GM21360 (cell line): ENCODE data around the gene CITED1.
"Not testable (repeated sequence)": the region's sequence is repeated elsewhere in the genome, so short reads cannot be mapped to it uniquely, and the experiment has no call there.

Source experiments
- ATAC-seq: cut with Tn5 transposase; IDR thresholded peaks from one replicate; pipeline ENCODE4 v1.9.1; 2021; ENCODE audit warnings: mild to moderate bottlenecking, moderate library complexity; ENCODE audit not compliant: unreplicated experiment

The CITED1 gene, protein sequence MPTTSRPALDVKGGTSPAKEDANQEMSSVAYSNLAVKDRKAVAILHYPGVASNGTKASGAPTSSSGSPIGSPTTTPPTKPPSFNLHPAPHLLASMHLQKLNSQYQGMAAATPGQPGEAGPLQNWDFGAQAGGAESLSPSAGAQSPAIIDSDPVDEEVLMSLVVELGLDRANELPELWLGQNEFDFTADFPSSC

DNA sequence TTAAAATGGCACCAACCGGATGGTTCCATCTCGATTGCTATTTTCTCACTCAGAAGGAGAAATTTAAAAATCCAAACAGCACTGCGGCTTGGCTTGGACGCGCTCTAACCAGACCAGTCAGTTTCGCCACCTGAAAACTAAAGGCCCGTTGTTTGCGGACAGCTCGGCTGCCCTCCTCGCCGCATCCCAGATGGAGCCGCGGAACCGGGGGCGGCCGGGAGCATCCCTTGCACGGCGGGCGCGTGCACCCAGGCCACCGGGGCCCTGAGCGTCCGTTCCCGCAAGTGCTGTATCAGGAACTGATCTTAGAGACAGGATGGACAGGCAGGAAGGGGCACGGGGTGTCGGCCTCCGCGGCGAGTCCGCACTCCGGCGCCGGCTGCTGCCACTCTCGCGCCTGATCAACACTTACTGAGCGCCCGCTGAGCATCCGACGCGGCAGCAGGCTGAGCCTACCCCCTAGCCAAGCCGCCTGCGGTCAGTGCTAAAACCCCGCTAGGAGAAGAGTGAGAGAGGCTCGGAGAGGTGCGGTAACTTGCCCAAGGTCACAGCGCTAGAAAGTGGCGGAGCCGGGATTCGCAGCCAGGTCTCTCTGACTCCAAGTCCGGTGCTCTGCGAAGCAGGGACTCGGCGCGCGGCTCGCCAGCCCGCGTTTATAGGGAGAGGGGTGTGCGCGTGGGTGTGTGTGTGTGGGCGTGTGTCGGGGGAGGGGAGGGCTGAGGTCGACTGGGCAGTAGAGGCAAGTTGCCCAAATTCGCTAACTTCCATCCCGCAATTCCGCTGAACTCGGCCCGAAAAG lies at the start of gene CITED1:
CITED1 (minus strand) TSS at position 629 of the 799 bp plus-strand sequence. CDS start 3,045 bp downstream, outside the sequence.
- ATAC-seq, result no peak

DNA sequence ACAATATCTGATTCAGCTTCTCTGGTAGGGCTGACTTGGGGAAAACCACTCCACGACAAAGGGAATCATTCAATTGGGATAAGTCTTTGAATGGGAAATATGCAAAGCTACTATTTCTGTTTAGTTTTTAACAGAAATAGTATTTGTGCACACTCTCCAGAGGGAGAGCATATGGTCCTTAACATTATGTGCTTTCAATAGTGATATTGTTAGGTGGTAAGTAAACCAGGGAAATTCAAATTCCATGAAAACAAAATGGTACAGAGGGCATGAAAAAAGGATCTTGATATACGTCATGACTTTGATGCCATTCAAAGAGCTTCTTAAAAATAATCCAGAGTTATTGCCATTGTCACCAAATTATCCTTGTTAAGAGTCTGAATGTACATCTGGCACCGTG lies 47.1 kb upstream of the CITED1 start:
- ATAC-seq, result no peak

DNA sequence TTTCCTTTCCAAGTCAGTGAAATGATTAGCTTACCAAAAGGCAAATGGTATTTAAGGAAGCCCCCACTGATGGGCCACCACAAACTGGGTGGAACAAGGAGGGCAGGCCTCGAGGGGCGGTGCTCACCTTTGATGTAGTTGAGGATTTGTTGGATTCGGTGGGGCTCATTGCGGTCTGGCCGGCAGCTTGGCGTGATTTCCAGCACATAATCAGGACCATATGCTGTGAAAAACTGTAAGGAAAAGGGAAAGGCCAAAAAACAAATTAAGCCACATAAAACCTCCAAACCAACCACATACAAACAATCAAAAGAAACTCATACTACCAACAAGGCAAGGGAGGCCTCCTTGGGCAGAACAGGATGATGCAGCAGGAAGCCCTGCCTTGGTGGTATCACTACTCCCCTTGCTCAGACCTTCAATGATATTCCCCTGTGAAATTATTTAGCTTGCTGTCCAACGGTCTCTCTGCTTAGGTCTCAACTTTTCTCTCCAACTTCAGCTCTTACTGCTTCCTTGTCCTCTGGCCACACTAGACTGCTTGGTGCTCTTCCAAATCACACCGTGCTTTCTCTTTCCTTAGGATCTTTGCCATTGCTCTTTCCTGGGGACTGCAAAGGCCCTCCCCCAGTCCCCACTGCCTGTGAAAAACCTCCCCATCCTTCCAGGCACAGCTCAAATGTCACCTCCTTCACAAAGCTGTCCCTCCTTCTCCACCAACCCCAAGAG lies 46.1 kb upstream of the CITED1 start:
- no peak for ATAC-seq

DNA sequence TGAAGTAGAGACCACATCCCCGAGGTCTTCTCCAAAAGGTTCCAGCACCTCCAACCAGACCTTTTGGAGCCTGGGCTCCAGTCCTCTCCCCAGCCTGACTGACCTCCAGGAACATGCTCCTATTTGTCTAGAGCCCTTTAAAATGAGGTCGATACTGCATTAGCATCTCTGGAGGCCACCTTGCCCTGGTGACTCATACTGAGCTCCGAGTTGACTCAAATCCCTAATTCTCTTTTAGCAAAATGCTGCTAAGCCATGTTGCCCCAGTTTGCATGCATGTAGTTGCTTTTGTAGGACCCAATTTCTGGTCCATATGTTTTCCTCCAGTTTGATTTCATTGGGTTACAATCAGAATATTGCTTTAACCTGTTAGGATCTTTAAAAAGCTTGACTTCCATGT lies 43.5 kb upstream of the CITED1 start:
- ATAC-seq, result peak; percentile 93

DNA sequence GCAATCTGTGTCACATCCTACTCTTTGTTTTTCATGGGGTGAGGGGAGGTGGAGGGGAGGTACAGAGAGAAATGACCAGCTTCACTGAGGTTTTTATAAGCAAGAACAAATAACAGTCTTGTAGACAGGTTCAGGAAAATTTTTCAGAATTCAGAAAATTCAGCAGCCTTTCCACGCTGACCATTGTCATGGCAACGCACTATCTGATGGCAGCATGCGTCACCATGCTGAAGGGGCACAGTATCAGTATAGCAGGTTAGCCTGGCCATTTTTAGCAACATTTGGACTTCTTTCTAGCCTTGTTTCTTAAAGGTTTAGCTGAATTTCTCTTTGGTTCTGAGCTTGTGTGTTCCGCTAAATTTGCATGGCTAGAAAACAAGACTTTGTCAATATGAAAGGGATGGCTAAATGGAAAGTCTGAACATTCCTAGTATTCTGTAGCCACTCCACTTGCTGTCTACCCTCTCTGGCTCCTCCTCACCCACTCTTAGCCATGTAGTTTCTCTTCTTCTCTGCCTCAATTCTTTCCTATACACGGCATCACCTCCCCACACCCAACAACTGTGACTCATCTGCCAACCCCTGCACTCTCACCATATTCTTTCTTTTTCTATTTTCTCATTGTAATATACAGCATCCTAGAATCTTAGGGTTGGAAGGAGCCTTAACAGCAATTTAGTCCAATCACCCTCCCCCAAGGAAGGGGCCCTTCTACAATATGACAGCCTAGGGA lies 42.7 kb upstream of the CITED1 start:
- no peak for ATAC-seq

DNA sequence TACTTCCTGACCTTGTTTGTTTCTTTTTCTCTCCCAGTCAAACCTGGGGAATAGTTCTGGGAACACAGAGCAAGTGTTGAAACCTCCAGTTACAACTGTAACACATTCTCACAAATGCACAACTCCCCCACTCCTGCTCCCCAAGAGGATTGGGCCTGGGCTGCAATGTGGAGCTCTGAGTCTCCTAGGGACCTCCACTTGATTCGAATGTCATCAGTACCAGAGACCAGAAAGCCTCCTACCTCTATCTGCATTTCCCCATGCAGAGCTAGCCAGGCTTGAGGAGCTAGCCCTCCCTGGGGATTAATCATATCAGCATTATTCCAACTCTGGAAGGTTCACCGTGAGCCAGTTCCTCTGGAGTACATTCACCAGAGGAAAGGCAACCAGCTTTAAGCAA lies 41.7 kb upstream of the CITED1 start:
- no peak for ATAC-seq

DNA sequence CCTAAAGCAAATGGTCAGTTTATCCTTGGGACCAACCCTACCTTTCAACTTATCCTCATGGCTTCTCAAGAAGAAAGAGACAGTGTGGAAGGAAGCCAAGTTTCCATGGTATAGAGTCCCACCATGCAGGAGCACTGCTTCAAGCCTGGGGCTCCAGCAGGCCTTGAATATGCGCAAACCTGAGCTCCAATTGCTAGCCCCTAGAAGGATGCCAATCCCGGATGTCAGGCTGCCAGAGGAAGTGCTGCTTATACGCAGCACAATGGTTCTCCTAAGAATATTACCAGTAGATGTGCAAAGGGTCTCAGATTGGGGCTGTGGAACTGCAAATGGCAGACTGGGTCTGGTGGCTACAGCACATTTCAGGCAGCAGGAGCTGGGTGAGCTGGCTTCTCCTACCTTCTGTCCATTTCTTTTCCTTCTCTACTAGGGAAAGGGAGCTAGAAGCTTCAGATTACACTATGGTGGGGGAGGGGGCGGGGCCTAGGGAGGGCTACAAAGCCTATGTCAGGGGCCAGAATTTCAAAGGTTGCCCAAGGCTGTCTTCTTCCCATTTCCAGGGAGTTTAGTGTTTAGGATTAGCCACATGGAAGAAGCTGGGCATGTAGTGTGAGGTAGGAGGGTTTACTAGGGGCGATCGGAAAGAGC lies 40.7 kb upstream of the CITED1 start:
- ATAC-seq, result no peak

DNA sequence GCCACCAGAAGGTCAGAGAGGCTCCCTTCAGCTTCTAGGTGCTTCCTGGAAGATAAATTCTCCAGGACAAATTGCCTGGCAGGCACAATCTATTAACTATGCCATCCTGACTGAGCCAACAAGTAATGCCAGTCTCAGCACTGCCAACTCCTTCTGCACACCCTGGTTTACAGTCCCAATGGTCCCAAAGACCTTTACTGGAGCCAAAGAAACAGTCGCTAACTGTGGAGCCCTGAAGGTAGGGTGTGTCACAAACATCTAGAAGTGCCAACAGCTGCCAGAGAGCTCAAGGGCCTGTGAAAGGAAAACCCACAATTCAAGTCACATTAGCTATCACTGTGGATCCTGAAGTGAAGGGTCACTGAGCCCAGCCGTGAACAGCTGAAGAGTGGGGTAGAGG lies 34.9 kb upstream of the CITED1 start:
- ATAC-seq, result no peak

DNA sequence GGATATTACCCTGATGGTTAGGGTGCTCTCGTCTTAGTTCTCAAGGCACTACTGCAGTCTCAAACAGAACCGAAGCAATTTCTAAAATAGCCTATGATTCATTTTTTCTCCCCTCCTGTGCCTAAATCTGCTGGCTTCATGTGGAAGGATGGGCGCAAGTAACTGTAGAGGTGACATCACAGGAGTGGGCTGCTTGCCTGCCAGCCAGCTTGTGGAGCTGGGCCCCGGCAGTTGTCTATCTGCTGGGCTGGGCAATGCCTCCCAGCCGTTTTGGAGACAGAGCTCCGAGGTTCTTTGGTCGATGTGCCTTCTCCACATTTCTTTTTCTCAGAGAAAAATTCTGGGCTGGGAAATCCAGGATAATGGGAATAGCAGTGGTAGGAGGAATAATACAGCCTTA lies 34.3 kb upstream of the CITED1 start:
- ATAC-seq, result no peak

DNA sequence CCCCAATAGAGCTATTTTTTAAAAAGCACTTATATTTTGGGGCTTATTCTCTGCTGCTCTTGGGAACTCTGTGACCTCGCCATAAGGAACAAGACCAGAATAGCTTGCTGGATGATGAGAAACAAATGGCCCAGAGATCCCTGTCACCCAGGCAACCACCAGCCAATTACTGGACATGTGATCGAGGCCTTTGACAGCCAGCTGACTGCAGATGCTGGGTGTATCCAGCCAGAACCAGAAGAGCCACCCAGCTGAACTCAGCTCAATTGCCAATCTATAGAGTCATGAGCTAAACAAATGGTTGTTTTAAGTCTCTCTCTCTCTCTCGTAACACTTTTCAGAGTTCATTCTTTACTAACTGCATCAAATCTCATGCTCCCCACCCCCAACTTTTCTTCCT lies 24.4 kb upstream of the CITED1 start:
- no peak for ATAC-seq

DNA sequence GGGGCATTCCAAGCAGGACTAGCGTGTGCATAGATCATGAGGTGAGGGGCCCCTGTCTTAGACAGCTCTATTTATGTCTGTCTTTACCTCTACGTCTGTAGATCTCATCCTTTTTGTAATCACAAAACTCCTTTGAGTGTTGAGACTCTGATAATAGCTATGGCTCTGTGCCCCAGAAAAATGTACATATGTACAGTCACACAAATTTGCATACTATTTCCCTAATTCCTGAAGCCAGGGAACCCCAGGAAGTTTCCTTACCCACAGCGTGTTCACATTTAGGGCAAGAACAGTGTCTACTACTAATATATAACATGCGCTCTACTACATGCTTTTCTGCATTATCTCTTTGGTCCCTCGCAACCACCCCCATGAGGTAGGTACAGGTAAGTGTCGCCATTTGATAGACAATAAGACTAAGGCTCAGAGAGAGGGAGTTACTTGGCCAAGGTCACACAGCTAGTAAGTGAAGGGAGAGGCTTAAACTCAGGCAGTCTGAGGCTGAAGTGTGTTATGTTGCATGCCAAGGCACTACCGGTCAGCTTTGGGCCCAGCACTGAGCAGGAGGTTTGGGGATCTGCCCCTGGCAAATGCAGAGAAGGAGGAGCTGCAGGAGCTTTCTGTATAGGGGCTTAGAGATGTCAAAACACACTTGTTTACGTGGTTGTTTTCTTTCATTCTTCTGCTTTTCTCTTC lies 21.0 kb upstream of the CITED1 start:
- ATAC-seq, result no peak

DNA sequence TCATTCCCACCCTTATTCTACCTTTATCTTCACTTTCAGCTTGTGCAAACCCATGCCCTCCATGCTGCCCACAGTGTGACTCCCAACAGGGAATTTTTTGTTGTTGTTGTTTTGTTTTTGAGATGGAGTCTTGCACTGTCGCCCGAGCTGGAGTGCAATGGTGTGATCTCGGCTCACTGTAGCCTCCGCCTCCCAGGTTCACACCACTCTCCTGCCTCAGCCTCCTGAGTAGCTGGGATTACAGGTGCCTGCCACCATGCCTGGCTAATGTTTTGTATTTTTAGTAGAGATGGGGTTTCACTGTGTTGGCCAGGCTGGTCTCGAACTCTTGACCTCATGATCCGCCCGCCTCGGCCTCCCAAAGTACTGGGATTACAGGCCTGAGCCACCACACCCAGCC lies 13.9 kb upstream of the CITED1 start:
- ATAC-seq, result not testable (repeated sequence)

DNA sequence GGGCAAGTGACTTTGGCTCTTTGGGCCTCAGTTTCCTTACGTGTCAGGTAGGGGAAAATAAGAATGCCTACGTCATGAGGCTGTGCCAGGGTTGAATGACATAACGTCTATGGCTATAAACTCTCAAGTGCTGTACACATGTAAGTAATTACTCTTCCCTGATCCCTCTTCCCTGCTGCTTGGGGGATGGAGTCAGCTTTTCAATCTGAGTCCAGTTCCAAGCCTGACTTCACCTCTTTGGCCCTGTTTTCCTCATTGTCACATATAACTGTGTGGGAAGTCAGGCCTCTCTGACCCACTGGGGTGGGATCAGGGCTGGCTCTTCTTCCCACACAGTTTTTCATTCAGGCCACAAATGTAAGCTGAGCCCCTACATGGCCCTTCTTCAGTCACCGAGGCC lies 11.4 kb upstream of the CITED1 start:
- no peak for ATAC-seq

DNA sequence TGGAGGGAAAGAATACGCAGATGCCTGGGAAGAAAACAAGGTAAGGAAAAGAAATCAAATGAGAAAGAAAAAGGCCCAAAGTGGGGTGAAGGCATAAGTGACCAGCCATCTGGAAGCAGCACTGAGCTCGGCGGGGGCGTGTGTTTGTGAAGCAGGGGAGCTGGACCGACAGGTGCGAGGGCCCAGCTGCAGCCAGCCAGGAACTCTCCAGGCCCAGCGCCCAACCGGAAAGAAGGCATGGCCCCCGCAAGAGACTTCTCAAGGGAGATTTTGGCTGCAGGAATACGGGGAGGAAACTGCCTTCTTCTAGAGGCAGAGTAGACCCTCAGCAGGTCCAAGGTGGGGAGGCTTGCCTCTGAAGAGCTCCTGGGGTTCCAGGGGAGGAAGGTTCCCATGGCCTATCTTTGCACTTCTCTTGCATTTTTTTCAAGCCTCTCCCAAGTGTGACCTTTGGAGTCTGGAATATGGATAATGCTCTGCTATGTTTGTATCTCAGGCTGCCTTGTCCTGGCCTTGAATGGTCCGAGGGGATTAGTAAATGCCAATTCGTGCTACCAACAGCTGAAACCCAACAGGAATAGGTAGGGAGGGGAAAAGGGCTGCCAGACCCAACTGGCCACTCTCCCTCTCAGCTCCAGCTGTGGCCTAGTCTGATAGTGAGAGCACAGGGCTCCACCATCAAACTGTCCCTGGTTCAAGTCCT lies 10.8 kb upstream of the CITED1 start:
- no peak for ATAC-seq

DNA sequence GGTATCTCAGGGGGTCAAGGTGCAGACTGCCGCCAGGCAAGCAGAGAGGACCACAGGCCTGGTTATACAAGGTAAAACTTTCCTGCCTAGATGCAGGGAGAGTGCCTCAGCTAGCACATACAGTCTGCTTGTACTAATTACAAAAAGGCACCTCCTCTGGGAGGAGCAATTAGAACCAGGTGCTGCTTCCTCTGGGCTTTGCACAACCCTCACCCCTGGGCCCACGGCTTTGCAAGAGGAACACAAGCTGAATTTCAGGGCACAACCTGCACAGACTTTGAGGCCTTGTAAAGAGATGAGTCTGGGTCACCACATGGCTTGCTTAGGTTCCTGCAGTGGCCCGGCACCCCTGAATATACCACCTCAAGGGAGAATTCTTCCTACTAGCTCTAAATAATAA lies 9.2 kb upstream of the CITED1 start:
- no peak for ATAC-seq

DNA sequence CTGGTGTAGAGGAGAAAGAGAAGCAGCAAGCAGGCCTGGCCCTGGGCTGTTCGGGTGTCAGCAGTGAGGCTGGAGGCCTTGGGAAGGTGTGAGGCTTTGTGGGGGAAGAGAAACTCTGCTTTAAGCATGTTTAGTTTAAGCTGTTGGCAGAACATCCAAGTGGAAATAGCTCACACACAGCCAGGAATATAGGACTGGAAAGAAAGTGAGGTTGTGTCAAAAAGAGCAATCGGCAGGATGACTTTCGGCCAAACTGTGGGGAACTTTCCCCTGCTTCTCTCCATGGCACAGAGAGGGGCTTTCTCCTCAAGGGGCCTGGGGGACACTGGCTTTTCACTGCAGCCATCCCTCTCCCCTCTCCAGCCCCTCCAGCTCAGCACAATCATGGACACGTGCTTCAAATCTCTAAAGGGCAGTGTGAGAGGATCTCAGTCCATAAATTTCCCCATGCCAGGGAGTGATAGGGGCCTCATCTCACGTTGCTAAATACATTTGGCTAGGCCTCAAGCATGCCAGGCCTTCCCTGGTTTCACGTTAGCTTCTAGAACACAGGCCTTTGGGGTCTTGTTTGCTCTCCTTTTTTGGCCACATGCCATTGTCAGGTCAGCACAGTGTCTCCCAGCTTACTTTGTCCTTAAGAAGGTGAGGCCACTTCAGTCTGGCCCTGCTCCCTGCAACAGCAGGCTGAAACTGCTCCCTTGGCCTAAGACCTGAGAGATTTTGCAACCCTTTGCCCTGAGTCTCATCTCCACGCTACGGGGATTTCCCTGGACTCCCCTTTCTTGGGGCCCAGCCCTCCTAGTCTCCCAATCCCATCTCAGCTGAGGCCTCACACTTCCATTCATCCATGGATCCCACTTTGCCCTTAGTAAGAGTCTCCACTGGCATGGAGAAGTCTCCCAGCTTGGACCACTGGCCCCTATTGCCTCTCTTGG lies 8.3 kb upstream of the CITED1 start:
- no peak for ATAC-seq

DNA sequence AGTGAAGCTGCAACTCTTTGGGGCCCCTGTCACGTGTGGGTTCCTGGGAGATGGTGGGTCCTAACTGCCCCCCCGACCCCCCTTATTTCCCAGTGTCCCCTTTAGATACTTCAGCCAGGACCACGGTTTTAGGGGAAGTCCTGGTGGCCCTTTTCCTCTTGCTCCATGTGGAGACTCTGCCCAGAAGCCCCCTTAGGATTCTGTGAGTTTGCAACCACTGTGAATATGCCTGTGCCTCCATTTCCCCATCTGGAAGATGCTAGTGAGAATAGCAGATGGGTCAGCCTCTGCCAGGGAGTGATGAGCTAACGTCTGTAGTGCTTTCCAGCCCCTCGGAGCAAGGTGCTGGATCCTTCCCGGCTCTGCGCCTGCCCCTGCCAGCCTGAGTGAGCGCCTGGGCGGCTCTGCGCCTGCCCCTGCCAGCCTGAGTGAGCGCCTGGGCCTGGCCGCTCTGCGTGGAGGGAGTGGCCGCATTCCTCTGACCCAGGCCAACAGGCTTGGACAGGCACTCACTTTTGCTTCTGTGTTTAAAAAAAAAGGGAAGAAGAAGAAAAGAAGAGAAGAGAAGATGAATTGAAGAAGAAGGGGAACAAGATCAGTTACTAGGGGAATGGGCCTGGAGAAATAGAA lies 6.7 kb upstream of the CITED1 start:
- no peak for ATAC-seq
